K562 (cell line): Measurements from ENCODE around the gene KCNJ5. TPM values are rescaled to one million over a fixed set of nuclear protein-coding genes. Genes with fewer than 3 reads are reported as not detected.

Experiments
- ATAC-seq: fragments of 200-7000 bp; cut with Tn5 transposase; 3 replicates; pipeline ENCODE4 v1.9.1; 2020; ENCODE audit warnings: moderate library complexity
- BruUV-seq: library from RNA; stranded (reverse); fragments of 400-500 nt; replicated peaks from 2 replicates; lab custom pipeline; 2021; lab: Mats Ljungman, UMichigan
- CTCF ChIA-PET: fragments of 300-600 bp; formaldehyde crosslinking; extraction: SDS; loops from one replicate; lab custom pipeline; 2021; ENCODE audit warnings: low intra/inter-chr PET ratio; lab: Yijun Ruan, JAX
- POLR2A ChIA-PET: fragments of 300-600, 350-650 bp; sonication (Branson Sonifier 250); formaldehyde crosslinking; extraction: SDS; loops from one replicate; lab custom pipeline; 2021; ENCODE audit warnings: antibody characterized with exemption, inconsistent platforms; lab: Yijun Ruan, JAX
- DNase-seq, 4 experiments: peaks; one replicate each; pipeline versions ENCODE4 v3.0.0 to v3.0.0-alpha.2; 2011 to 2018; ENCODE audit warnings: low spot score in 3 of 4, mixed read lengths in 3 of 4; ENCODE audit errors: extremely low read depth in 1 of 4
- FAIRE-seq: peaks from 2 replicates; lab custom pipeline; 2011; peaks lifted over from hg19 to GRCh38; lab: Jason Lieb, UNC
- H2AFZ ChIP-seq: 2 replicates; pipeline ENCODE4 v1.6.0; 2011; ENCODE audit warnings: low read depth, low read length, control low read depth, inconsistent platforms
- H3K27ac ChIP-seq: fragments of 200-600 bp; 3 replicates; pipeline ENCODE4 v1.8.0; 2011; ENCODE audit warnings: low read depth, mild to moderate bottlenecking, control low read depth, inconsistent platforms, low read length, moderate library complexity, mixed read lengths; ENCODE audit errors: extremely low read depth
- H3K27me3 ChIP-seq, 2 experiments: fragments of 300-600 bp in 1 of 2; 2 replicates in 1 of 2; 3 replicates in 1 of 2; pipeline versions ENCODE4 v1.6.0 to v1.8.0; 2011; ENCODE audit warnings: inconsistent platforms in 2 of 2, low read length in 2 of 2, mild to moderate bottlenecking in 1 of 2, mixed read lengths in 1 of 2, moderate library complexity in 1 of 2; ENCODE audit not compliant: control insufficient read depth in 2 of 2, insufficient read depth in 2 of 2
- H3K36me3 ChIP-seq: fragments of 300-600 bp; 3 replicates; pipeline ENCODE4 v1.8.0; 2011; ENCODE audit warnings: mild to moderate bottlenecking, low read length, inconsistent platforms; ENCODE audit not compliant: control insufficient read depth, insufficient read depth
- H3K4me1 ChIP-seq, 2 experiments: fragments of 200-600 bp in 1 of 2; replicated peaks in 1 of 2; 2 replicates in 1 of 2; 3 replicates in 1 of 2; pipeline versions ENCODE4 v1.5.1 to v1.8.0; 2011; ENCODE audit warnings: inconsistent platforms in 2 of 2, low read length in 2 of 2, mild to moderate bottlenecking in 1 of 2, mixed read lengths in 1 of 2, moderate library complexity in 1 of 2; ENCODE audit not compliant: control insufficient read depth in 2 of 2, insufficient read depth in 2 of 2
- H3K4me2 ChIP-seq: 2 replicates; pipeline ENCODE4 v1.6.1; 2011; ENCODE audit warnings: low read length, control low read depth, inconsistent platforms, mixed read lengths; ENCODE audit not compliant: insufficient read depth
- H3K4me3 ChIP-seq: fragments of 200-600 bp; sonication (generic), shearing (Covaris generic); 2 replicates; pipeline ENCODE4 v1.5.1; 2016; ENCODE audit warnings: control low read depth, inconsistent platforms
- H3K79me2 ChIP-seq: fragments of 200-600 bp; 3 replicates; pipeline ENCODE4 v1.8.0; 2011; ENCODE audit warnings: low read length, inconsistent platforms; ENCODE audit not compliant: control insufficient read depth, insufficient read depth
- H3K9ac ChIP-seq, 2 experiments: 2 replicates each; pipeline versions ENCODE4 v1.6.0 to v1.6.1; 2011; ENCODE audit warnings: low read depth in 2 of 2, low read length in 2 of 2, control low read depth in 1 of 2, inconsistent platforms in 1 of 2, mild to moderate bottlenecking in 1 of 2, mixed read lengths in 1 of 2; ENCODE audit not compliant: insufficient read depth in 1 of 2
- H3K9me1 ChIP-seq: one replicate; pipeline ENCODE4 v1.6.0; 2011; ENCODE audit warnings: inconsistent platforms, mild to moderate bottlenecking, low read length, moderate library complexity; ENCODE audit not compliant: control insufficient read depth, insufficient read depth
- H3K9me3 ChIP-seq: replicated peaks from 2 replicates; pipeline ENCODE4 v1.5.1; 2011; ENCODE audit warnings: low read depth, low read length, inconsistent platforms; ENCODE audit not compliant: control insufficient read depth, insufficient read depth
- H4K20me1 ChIP-seq: replicated peaks from 2 replicates; pipeline ENCODE4 v1.6.1; 2011; ENCODE audit warnings: low read length, inconsistent platforms, mixed read lengths; ENCODE audit not compliant: control insufficient read depth, insufficient read depth
- CBFB ChIP-seq: sonication (generic); formaldehyde crosslinking; IDR thresholded peaks from 2 replicates; pipeline ENCODE4 v1.4.0; 2020; ENCODE audit warnings: mild to moderate bottlenecking, missing genetic modification reagents
- GTF2E2 ChIP-seq: fragments of 200-800 bp; sonication (Bioruptor generic); IDR thresholded peaks from 2 replicates; pipeline ENCODE4 v1.6.1; 2016; ENCODE audit warnings: missing genetic modification characterization, missing compliant biosample characterization
- JUN ChIP-seq, 2 experiments: sonication (generic) in 1 of 2; formaldehyde crosslinking in 1 of 2; IDR thresholded peaks; 2 replicates each; pipeline versions ENCODE4 v1.6.1 to v1.8.0; 2012 to 2022; ENCODE audit warnings: borderline replicate concordance in 2 of 2, mild to moderate bottlenecking in 2 of 2, improper control_type of control experiment in 1 of 2, low read depth in 1 of 2, low read length in 1 of 2, missing genetic modification reagents in 1 of 2
- KAT8 ChIP-seq: fragments of 450-650 bp; IDR thresholded peaks from 2 replicates; pipeline ENCODE4 v1.6.1; 2016; ENCODE audit warnings: low read depth, mild to moderate bottlenecking
- KDM4B ChIP-seq, 2 experiments: fragments of 450-650 bp in 1 of 2; sonication (generic) in 1 of 2; IDR thresholded peaks; 2 replicates each; pipeline ENCODE4 v1.6.1; 2016 to 2017; ENCODE audit warnings: borderline replicate concordance in 2 of 2, antibody characterized with exemption in 1 of 2, low read depth in 1 of 2, mild to moderate bottlenecking in 1 of 2
- SUPT5H ChIP-seq: fragments of 450-650 bp; IDR thresholded peaks from 2 replicates; pipeline ENCODE4 v1.6.1; 2016
- TARDBP ChIP-seq: fragments of 450-650 bp; IDR thresholded peaks from 2 replicates; pipeline ENCODE4 v1.6.1; 2016
- WGBS: fragments of 100-300 bp; shearing (Covaris generic); methylation state at CpG from one replicate; pipeline ENCODE4 v1.1.6; 2016; ENCODE audit warnings: low coverage, mixed read lengths; ENCODE audit not compliant: insufficient coverage; ENCODE audit errors: missing lambda C conversion rate; 5-methylcytosine and 5-hydroxymethylcytosine counted together
- in situ Hi-C: fragments of 300-500 bp; cut with MboI; formaldehyde crosslinking; loops from 4 replicates; pipeline ENCODE4 v1.15.0; 2018; ENCODE audit warnings: inconsistent platforms, mixed read lengths
- intact Hi-C: fragments of 100-400 bp; cut with micrococcal nuclease; formaldehyde crosslinking; loops from 2 replicates; pipeline ENCODE4 v1.14.2; 2022
- polyA plus RNA-seq, 8 experiments: library from polyadenylated mRNA; depleted of rRNA in 4 of 8; stranded (reverse) in 5 of 8; unstranded in 3 of 8; fragments of >200 nt; fragmentation: Nextera tagmentation in 2 of 8; fragmentation: Illumina TruSeq in 1 of 8; extraction: Ambion mirVana in 2 of 8; extraction: Trizol in 1 of 8; gene quantifications; 2 replicates each; pipeline versions ENCODE4 v1.2.1 to v1.2.3, GENCODE V29; 2011 to 2014; ENCODE audit warnings: inconsistent platforms in 1 of 8, missing spikeins in 1 of 8
- total RNA-seq, 7 experiments: library from RNA; depleted of rRNA in 6 of 7; stranded (reverse); fragments of >200 nt in 6 of 7; fragmentation: Illumina TruSeq in 2 of 7; extraction: Trizol in 2 of 7; gene quantifications; 2 replicates each; pipeline versions ENCODE4 v1.2.1 to v1.2.3, GENCODE V29; 2011 to 2021; ENCODE audit warnings: low replicate concordance in 1 of 7
- TF ChIP-seq, protein P1 (sequence below): sonication (generic); formaldehyde crosslinking; IDR thresholded peaks from 2 replicates; pipeline ENCODE4 v1.8.1; 2023; ENCODE audit warnings: mild to moderate bottlenecking, missing genetic modification reagents
- TF ChIP-seq, protein P2 (sequence below): IDR thresholded peaks from 2 replicates; pipeline ENCODE4 v1.6.1; 2016; ENCODE audit warnings: missing genetic modification characterization, missing compliant biosample characterization
- TF ChIP-seq, protein P3 (sequence below): fragments of 450-650 bp; formaldehyde crosslinking; conservative IDR thresholded peaks from 2 replicates; pipeline ENCODE4 v1.4.0; 2022; ENCODE audit warnings: mild to moderate bottlenecking, missing genetic modification characterization

Gene KCNJ5
- total and polyA plus RNA-seq, 9 of the 15 experiments (the other 6 are each of a cell fraction or from before 2014, with no cell fraction given) = 0.04 TPM; not detected in 8

DNA sequence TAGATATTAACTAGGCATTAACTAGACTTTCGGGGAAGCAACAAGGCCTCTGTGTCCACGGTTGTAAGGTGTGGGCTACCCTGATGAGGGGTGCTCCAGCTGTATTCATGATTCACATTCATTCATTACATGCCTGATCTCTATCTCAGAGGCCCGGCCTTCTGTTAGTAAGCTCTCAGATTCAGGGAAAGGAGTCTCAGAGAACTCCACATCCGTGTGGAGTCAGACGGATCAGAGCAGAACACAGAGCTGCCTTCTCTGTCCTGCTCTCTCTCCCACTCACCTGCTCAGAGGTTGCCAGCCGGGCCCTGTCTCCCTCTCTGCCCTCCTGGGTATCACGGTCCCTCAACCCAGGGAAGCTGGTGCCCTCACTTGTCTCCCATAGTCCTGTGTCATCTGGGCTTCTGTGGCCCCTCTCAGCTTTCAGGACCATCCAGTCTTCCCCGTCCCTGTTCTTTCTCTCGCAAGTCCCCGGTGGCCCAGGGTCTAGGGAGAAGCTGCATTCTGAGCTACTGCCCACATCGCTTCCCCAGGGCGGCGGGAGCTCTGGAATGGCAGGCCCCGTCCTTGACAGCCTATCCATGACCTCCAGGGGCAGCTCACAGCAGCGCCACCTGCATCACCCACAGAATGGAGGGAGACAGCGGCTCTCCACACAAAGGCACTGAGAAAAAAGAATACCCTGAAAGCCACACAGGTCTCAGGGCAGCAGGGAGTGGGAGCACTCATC, 47.2 kb downstream of the KCNJ5 start:
- Histone ChIP-seq H3K4me1 (no peaks in the 10 kb centered on the region), H3K4me3 (no peak overlapping the region), H3K27ac (no peak overlapping the region), H2AFZ (no peak overlapping the region), H3K9me3 (no peaks in the 10 kb centered on the region), H3K36me3 (no peaks in the 10 kb centered on the region), H3K79me2 (no peaks in the 10 kb centered on the region), H3K27me3 (peaks cover 4 to 53% of the 10 kb centered on the region in 2 experiments; a peak in 4 of 5 replicates), H3K9ac (no peak overlapping the region), H4K20me1 (no peaks in the 10 kb centered on the region), H3K9me1 (no peaks in the 10 kb centered on the region), H3K4me2 (no peak overlapping the region)
- WGBS = 2% methylated on average over 16 of the region's 16 CpGs
- intact Hi-C loops (no loop called here), in situ Hi-C loops (no loop called here)
- ChIA-PET CTCF (no interaction called here), POLR2A (interaction anchor here (0.6 kb wide), 1 partner anchor 12 kb away, joined by 3 read pairs; no protein-coding TSS in a partner anchor)
- FAIRE-seq (no peak), DNase-seq (no peak), ATAC-seq (no peak; the same call in 2 of the 3 replicates)
- TF ChIP-seq, protein P1, sequence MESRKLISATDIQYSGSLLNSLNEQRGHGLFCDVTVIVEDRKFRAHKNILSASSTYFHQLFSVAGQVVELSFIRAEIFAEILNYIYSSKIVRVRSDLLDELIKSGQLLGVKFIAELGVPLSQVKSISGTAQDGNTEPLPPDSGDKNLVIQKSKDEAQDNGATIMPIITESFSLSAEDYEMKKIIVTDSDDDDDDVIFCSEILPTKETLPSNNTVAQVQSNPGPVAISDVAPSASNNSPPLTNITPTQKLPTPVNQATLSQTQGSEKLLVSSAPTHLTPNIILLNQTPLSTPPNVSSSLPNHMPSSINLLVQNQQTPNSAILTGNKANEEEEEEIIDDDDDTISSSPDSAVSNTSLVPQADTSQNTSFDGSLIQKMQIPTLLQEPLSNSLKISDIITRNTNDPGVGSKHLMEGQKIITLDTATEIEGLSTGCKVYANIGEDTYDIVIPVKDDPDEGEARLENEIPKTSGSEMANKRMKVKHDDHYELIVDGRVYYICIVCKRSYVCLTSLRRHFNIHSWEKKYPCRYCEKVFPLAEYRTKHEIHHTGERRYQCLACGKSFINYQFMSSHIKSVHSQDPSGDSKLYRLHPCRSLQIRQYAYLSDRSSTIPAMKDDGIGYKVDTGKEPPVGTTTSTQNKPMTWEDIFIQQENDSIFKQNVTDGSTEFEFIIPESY = no peak
- no peak for TF ChIP-seq GTF2E2 (tag)
- no peak for TF ChIP-seq KAT8
- no peak for TF ChIP-seq TARDBP
- no peak for TF ChIP-seq CBFB (CRISPR knock-in tag)
- no peak for TF ChIP-seq SUPT5H
- TF ChIP-seq, protein P2, sequence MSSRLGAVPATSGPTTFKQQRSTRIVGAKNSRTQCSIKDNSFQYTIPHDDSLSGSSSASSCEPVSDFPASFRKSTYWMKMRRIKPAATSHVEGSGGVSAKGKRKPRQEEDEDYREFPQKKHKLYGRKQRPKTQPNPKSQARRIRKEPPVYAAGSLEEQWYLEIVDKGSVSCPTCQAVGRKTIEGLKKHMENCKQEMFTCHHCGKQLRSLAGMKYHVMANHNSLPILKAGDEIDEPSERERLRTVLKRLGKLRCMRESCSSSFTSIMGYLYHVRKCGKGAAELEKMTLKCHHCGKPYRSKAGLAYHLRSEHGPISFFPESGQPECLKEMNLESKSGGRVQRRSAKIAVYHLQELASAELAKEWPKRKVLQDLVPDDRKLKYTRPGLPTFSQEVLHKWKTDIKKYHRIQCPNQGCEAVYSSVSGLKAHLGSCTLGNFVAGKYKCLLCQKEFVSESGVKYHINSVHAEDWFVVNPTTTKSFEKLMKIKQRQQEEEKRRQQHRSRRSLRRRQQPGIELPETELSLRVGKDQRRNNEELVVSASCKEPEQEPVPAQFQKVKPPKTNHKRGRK (tag) = no peak
- TF ChIP-seq, protein P3, sequence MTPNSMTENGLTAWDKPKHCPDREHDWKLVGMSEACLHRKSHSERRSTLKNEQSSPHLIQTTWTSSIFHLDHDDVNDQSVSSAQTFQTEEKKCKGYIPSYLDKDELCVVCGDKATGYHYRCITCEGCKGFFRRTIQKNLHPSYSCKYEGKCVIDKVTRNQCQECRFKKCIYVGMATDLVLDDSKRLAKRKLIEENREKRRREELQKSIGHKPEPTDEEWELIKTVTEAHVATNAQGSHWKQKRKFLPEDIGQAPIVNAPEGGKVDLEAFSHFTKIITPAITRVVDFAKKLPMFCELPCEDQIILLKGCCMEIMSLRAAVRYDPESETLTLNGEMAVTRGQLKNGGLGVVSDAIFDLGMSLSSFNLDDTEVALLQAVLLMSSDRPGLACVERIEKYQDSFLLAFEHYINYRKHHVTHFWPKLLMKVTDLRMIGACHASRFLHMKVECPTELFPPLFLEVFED (CRISPR knock-in tag) = no peak
- no peak for TF ChIP-seq KDM4B (IDR thresholded peaks at IDR 0.05; ENCODE audit: borderline replicate concordance in 2 of 2, low read depth in 1 of 2)
- no peak for TF ChIP-seq JUN (IDR thresholded peaks at IDR 0.05; ENCODE audit: borderline replicate concordance, low read depth, low read length)
- TF ChIP-seq JUN (CRISPR knock-in tag; IDR thresholded peaks at IDR 0.05; ENCODE audit: borderline replicate concordance) = no peak
- no TSS peak for BruUV-seq
